AG08396 (cell line): Measurements from ENCODE around the gene PPP4R3A.
"Not testable (repeated sequence)": the region's sequence is repeated elsewhere in the genome, so short reads cannot be mapped to it uniquely, and the experiment has no call there.

Experiments
- DNase-seq: peaks from one replicate; pipeline ENCODE4 v3.0.0; 2012; ENCODE audit warnings: low spot score, mixed read lengths

Gene PPP4R3A

DNA sequence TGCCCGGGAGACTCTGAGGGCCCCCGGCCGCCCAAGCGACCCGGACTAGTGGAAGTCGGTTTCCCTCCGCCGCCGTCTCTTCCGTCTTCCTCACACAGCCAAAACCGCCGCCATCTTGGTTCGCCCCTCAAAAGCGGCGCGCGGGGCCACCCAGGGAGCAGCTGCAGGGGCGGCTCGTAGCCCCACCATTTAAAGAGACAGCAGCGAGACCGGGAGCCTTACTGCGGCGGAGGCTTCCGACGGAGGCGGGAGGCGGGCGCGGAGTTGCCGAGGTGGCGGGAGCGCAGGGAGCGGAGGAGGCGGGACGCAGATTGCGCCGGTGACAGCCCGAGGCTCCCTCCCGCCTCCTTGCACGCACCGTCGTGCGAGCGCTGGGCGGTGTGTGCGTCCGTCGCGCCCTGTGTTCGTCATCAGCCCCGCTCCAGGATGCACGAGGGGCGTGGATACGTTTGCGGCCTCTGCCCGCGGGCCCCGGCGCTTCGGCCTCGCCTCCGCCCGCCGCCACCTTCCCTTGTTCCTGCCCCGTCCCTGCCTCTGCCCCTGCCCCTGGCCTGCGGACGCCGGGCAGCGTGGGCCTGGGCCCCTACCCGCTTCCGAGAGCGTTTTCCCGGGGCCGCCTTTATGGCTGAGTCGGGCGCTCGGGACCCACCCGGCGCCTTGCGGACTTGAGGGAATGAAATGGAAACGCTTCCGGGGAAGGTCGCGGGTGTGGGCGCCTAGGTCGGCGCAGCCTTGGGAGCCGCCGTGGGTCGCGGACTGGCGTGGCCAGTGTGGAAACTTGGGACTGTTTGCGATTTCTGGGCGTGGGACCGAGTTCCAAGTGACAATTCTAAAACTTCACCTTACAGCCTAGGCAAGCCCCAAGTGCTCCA is at the start of gene PPP4R3A:
Gene PPP4R3A (minus strand): TSS at position 140 of the 872 bp plus-strand sequence. CDS start 663 bp downstream, outside the sequence.
- peak; percentile 98 for DNase-seq

DNA sequence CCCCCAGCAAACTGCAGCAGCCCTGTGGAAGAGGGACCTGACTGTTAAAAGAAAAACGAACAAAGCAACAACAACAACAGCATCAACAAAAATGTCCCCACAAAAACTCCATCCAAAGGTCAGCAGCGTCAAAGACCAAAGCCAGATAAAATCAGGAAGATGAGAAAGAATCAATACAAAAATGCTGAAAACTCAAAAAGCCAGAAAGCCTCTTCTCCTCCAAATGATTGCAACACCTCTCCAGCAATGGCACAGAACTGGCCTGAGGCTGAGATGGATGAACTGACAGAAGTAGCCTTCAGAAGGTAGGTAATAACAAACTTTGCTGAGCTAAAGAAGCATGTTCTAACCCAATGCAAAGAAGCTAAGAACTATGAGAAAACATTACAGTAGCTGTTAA is 45.4 kb upstream of the PPP4R3A start:
- DNase-seq, result no peak

DNA sequence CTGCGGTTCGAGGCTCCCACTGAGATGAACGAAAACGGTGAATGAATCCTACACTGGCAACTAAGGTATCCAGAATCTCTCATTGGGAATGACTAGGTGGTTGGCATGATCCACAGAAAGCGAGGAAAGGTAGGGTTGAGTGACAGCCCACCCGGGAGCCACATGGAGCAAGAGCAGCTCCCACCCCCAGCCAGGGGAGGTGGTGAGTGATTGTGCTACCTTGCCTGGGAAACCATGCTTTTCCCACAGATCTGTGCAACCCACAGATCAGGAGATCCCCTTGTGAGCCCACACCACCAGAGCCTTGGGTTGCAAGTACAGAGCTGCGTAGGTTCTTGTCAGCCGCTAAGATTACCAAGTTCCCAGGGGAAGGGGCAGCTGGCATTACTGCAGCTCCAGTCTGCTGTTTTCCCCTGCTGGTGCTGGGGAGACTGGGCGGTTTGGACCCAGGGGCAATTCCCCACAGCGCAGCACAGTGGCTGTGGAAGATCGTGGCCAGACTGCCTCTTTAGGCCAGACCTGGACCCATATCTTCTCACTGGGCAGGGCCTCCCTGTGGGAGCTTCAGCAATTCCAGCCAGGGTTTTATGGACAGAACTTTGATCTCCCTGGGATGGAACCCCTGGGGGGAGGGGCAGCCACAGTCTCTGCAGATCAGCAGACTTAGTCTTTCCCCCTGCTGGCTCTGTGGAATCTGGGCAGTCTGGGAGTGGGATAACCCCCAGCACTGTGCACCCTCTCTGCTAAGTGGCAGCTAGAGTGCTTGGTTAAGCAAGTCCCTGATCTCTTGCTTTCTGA is 44.6 kb upstream of the PPP4R3A start:
- DNase-seq, result no peak

DNA sequence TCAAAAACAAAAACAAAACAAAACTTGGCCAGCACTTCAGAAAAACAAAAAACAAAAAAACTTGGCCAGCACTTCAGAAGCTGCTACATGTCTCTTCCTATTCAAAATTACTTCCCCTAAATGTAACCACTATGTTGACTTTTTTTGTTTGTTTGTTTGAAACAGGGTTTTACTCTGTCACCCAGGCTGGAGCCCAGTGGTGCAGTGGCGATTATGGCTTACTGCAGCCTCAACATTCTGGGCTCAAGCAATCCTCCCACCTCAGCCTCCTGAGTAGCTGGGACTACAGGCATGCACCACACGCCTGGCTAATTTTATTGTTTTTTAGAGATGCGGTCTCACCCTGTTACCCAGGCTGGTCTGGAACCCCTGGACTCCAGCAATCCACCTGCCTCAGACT is 38.0 kb upstream of the PPP4R3A start:
- no peak for DNase-seq

DNA sequence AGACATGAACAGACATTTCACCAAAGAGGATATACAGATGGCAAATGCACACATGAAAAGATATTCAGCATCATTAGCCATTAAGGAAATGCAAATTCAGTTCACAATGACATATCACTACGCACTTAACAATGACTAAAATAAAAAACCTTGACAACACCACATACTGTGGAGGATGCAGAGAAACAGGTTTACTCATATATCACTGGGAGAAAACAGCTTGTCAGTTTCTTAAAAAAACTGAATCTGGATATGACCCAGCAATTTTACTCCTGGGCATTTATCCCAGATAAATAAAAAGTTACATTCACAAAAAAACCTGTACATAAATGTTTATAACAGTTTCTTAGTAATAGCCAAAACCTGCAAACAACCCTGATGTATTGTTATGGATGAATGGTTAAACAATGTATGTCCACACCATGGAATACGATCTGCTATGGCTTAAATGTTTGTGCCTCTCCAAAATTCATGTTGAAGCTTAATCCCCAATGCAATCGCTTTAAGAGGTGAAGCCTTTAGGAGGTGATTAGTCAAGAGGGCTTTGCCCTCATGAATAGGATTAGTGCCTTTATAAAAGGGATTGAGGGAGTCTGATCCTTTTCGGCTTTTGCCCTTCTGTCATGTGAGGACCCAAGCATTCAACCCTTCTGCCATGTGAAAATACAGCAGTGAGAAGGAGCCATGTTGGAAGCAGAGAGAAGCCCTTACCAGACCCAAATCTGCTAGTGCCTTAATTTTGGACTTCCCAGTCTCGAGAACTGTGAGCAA is 36.0 kb upstream of the PPP4R3A start:
- no peak for DNase-seq

DNA sequence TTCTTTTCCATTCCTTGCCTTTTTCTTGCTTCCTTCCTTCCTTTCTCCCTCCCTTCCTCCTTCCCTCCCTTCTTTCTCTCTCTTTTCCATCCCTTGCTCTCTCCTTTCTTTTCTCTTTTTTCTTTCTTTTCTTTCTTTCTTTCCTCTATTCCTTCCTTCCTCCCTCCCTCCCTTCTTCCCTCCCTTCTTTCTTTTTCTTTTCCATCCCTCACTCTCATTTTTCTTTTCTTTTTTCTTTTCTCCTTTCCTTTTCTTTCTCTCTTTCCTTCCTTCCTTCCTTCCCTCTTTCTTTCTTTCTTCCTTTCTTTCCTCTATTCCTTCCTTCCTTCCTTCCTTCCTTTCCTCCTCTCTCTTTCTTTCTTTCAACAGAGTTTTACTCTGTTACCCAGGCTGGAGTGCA is 35.1 kb upstream of the PPP4R3A start:
- DNase-seq, result no peak

DNA sequence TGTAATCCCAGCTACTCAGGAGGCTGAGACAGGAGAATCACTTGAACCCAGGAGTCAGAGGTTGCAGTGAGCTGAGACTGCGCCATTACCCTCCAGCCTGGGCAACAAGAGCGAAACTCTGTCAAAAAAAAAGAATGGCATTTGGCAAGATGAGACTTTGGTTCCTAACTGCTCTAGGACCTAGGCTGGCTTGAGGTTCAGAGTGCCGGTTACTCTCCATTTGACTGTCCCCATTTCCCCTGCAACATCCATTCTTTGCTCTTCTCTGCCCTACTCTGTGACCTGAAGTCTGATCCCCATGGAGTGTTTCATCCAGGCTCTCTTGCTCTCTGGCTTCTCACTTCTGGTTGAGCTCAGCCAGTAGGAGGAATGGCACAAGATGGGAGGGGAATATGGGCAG is 26.2 kb upstream of the PPP4R3A start:
- no peak for DNase-seq

DNA sequence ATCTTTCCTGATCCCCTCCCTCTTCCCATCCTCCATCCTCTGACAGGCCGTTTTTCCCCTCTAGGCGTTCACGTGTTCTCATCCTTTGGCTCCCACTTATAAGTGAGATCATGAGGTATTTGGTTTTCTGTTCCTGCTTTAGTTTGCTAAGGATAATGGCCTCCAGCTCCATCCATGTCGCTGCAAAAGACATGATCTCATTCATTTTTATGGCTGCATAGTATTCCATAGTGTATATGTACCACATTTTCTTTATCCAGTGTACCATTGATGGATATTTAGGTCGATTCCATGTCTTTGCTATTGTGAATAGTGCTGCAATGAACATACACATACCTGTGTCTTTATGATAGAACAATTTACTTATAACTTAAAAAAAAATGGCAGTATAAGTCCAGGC is 23.9 kb upstream of the PPP4R3A start:
- not testable (repeated sequence) for DNase-seq

DNA sequence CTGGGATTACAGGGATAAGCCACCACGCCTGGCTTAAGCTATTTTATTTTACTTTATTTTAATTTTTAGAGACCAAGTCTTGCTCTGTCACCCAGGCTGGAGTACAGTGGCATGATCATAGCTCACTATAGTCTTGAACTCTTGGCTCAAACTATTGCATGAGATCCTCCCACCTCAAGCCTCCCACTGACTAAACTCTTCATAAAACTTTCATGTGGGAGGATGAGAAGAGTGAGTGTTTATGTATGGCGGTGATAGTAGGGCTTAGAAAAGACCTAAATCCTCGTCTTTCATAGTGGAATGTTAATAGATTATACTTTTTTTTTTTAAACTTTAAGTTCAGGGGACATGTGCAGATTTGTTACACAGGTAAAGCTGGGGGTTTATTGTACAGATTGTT is 23.5 kb upstream of the PPP4R3A start:
- DNase-seq, result no peak

DNA sequence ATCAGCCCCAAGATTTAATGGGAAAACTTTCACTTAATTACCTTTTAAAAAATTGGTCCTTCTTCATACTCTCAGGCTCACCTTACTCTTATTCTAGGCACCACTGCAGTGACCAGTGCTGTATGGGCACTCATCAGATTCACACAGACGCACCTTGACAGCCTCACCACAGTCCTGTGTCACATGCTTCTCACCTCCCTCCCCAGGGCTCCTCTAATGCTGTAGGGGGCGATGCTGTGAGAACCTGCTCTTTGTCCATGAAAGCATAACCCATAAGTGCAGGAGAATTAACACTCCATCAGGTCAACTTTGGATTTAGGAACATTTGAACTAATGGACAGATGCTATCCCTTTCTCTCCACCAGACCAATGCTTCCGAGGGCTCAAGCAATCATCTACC is 13.9 kb upstream of the PPP4R3A start:
- no peak for DNase-seq

DNA sequence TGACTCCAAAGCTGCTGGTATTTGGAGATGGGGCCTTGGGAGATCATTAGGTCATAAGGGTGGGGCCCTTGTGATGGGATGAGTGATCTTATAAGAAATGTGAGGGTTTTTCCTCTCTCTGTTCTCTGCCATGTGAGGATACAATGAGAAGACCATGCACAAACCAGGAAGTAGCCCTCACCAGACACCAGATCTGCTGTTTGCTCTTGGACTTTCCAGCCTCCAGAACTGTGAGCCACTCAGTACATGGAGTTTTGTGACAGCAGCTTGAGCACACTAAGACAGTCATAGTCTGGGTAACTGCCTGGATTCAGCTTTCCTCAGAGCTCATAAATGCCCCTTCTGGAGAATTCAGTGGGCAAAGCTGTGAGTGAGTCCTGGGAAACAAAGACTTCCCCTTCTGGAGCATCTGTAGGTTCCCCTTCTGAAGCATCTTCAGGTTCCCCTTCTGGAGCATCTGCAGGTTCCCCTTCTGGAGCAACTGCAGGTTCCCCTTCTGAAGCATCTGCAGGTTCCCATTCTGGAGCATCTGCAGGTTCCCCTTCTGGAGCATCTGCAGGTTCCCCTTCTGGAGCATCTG is 11.0 kb upstream of the PPP4R3A start:
- no peak for DNase-seq

DNA sequence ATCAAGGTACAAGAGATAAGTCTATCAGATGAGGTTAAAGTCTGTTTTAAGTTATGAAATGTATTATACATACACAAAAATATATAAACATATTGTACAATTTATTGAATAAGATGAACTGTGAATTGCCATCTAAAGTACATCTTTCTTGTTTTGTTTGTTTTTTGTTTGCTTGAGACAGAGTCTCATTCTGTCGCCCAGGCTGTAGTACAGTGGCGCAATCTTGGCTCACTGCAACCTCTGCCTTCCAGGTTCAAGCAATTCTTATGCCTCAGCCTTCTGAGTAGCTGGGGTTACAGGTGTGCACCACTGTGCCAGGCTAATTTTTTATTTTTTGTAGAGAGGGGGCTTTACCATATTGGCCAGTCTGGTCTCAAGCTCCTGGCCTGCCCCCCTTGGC is 10.0 kb upstream of the PPP4R3A start:
- no peak for DNase-seq

DNA sequence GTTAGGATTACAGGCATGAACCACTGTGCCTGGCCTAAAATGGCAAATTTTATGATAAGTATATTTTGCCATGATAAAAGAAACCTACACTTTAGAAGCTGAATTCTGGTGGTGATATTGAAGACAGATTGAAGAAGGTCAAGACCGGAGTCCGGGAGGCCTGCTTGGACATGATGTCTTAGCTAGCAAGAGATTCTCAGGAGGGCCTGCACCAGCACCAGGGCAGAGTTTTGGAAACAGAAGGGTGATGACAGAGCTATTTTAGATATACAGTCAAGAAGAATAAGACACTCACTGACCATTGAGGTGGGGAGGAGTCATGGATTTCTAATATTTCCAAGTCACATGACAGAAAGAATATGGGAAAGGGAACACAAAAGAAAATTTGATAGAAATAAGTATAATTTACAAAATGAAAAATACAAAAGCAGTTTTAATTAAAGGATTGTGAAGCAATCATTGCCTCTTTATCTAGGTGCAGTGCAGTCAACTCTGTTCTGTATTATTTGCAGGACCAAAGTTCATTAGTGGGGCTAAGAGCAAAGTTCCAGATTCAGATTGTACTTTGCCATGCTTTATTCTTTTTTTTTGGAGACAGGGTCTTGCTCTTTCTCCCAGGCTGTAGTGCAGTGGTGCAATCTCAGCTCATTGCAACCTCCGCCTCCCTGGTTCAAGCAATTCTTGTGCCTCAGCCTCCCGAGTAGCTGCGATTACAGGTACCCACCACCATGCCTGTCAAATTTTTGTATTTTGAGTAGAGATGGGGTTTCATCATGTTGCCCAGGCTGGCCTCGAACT is 9.3 kb upstream of the PPP4R3A start:
- no peak for DNase-seq

DNA sequence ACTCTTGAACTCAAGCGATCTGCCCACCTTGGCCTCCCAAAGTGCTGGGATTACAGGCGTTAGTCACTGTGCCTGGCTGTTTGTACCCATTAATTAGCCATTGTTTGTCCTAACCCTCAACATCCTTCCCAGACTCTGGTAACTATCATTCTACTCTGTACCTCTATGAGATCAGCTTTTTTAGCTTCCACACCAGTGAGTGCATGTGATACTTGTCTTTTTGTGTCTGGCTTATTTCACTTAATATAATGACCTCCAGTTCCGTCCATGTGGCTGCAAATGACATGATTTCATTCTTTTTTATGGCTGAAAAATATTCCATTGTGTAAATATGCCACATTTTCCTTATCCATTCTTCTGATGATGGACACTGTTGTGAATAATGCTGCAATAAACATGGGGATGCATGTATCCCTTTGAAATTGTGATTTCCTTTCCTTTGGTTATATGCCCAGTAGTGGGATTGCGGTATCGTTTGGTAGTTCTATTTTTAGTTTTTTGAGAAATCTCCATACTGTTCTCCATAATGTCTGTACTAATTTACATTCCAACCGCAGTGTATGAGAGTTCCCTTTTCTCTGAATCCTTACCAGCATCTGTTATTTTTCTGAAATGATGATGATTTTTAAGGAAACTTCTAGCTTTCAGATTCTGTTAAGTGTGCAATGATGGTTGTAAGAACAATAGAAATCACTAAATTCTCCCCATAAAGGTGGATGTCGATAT is 6.7 kb upstream of the PPP4R3A start:
- DNase-seq, result no peak

DNA sequence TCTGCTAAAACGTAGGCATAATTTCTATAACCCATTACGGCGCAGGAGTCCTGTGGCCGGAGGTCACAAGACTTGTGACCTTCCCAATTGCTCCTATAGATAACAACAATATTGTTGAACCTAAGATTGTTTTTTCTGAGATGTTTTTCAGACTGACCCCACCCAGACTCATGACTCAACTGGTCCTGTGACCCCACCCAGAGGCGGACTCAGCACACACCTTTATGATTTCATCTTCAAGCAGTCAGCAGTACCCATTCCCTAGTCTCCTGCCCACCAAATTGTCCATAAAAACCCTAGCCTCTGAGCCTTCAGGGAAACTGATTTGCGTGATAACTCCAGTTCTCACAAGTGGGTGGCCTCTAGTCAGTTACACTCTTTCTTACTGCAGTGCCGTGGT is 5.9 kb upstream of the PPP4R3A start:
- DNase-seq, result no peak

DNA sequence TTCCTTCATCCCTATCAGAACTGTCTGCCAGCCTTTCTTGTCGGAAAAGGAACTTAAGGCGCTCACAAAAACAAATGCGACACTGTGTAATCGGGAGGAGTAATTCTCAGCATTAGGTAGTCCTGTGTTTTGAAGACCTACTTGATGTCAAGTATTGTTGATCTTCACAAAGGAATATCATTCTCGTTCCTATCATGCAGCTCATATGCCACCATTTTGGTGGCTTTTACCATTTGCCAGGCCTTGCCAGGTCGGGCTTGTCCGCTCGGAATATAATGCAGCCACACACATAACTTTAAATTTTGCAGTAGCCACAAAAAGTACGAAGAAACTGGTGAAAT is 903 bp upstream of the PPP4R3A start:
- DNase-seq, result peak; percentile 18

DNA sequence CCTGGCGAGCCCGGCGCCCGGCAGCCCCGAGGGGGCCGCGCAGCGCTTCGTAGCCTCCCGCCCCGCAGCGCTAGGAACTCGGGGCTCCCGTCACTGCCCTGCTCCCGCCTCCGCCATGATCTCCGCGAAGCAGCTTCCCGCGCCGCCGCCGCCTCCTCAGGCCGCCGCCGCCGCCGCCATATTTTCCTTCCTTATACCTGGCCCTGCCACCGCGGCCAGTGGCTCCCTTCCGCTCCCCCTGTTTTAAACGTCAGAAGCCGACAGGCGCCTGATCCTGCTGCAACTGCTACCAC is 286 bp downstream of the PPP4R3A start:
- DNase-seq, result peak; percentile 37

DNA sequence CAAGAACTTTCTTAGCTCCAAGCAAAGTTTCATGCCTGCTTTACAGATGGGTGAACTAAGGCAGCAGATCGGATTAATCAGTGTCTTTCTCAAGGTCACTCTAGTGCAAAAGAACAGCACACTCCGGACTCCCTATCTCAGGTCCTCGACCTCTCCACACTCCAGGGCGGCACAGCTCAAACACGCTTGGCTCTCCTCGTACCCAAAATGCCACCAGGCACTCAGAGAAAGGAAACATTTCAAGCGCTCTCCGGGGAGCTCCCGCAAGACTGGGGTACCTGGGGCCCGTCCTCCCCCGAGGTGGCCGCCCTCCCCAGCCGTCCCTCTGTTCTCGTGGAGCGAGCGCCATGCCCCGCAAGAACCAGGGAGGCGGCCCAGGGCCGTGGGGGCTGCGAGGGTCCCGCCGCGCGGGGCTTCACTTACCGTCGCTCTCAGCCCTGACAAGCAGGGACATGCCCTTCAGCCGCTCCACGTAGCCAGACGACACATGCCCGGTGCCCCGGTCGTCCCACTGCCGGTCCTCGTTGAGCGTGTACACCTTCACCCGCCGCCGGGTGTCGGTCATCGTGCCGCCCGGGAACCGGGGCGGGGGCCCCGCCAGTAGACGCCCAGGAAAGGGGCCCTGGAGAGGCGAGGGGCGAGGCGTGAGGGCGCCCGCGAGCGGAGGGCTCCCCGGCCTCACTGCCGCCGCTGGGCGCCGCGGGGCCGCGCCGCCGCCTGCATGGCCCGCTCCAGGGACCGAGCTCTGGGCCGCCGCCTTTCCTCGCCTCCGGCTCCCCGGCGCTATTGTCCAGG is 830 bp downstream of the PPP4R3A start:
- peak; percentile 39 for DNase-seq

DNA sequence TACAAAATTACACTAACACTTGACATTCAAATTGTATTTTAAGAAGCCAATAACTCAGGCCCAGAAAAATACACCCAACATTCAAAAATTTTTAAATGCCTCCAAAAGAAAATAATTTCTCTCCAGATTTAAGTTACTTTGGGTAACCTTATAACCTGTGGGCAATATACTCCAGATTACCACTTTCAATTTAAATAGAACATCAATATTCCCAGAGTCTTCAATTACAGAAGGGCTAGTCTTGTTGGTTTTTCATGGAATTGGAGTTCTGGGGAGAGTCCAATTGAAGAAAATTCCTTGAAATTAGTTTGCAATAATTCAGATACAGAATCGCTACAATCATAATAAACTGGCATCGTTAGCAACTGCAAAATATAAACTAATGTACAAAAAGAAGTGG is 2.0 kb downstream of the PPP4R3A start:
- no peak for DNase-seq

DNA sequence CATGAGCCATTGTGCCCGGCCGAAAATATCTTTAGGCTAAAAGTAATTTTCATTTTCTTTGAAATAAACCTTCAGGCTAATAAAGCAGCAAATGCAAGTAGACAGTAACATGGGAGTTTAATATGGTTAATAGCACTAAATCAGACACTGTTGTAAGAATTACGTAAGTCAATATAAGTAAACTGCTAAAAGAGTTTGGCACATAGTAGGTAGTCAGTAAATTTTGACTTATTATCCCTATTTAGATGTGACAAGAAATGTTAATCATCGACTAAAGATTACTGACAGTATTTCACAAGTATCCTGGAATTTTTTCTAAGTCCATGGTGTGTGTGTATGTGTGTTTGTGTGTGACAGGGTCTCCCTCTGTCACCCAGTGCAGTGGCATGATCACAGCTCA is 3.9 kb downstream of the PPP4R3A start:
- DNase-seq, result no peak
